ENCODE results near the gene PRKN.

PRKN gene

DNA sequence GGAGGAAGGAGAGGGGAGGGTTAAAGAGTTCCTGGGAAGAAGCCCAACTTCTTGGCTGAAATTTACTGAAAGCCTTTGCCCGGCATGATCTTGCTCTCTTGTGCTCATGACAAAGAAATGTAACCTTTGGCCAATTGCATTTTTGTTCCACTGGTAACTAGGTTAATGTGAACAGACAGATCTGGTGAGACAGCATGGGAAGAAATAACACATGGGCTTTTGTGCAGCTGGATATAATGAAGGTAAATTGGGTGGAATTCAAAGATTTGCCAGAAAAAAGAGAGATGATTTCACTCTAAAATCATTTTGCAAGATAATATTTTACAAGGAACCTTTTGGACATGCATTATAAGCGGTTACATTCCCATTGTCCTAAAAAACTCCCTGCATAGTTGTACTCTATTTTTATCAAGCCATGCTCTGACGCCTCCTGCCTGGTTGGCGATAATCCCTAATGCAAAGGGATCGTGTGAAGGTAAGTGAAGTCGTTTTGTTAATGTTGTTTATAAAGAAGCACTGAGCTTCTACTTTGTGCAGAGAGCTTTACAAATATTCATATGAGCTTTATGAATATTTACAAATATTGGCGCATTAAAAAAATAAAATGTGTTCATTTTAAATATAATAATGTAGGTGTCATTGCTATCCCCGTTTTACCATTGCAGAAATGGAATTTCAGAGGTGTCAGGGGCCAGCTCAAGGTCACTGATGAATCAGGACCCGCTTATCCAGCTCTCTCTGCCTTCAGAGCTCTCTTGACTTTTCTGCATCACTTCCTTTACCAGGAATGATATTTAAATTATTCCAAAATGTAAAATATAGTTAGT is 1292.4 kb downstream of the PRKN start:
- peak in 4 of 56 donors; percentile 12 to 42 (median 20) for DNase-seq

DNA sequence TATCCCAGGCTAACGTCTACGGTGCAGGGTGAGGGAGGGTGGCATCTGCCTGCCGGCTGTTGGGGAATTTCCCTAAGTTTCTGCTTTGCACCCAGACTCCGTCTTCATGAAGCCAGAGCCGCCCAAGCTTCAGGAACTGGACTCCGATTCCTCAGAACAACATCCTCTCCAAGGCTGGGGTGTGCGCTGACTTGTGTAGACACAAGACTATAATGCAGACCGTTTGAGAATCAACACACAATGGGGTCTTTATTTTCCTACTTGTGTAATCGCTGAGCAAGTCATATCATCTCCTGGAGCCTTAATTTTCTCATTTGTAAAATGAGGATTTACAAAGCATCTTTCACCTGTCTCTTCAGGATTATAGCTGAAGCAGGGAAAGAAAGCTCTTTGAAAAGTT is 1293.2 kb downstream of the PRKN start:
- peak in 16 of 56 donors; percentile 12 to 62 (median 21) for DNase-seq

DNA sequence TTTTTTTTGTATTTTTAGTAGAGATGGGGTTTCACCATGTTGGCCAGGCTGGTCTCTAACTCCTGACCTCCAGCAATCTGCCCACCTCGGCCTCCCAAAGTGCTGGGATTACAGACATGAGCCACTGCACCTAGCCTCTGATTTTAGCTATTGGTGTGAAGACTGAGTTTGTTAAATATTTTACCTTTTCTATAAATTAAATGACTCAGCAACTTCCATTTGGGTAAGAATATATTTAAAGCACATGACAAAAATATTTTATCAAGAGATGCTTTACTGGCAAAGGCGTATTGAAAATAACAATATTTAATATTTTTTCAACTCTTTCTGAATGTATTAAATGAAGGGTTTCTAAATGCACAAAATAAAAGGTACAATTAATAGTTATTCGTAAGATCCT is 1295.0 kb downstream of the PRKN start:
- DNase-seq: no peak

DNA sequence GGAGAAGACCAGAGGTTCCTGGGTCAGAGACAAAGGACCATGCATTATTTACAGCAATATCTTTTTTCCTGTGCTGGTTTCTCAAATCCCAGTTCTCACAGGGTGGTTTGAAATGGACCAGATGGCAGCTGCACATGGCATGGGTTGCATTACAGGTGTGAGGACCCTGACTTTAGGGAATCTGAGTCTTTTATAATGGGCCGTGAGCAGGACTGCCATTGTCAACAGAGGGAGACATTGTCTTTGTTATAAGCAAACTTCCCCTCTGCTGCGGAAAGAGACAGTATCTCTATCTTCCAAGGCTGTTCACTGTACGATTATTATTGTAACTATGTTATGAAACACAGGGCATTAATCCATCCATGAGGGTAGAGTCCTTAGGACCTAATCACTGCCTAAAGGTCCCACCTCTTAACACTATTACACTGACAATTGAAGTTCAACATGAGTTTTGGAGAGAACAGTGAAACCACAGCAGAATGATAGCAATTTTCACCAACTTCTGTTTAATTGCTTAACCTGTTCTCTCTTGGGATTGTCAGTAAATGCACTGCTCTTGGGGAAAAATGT is 1297.6 kb downstream of the PRKN start:
- no peak for DNase-seq

DNA sequence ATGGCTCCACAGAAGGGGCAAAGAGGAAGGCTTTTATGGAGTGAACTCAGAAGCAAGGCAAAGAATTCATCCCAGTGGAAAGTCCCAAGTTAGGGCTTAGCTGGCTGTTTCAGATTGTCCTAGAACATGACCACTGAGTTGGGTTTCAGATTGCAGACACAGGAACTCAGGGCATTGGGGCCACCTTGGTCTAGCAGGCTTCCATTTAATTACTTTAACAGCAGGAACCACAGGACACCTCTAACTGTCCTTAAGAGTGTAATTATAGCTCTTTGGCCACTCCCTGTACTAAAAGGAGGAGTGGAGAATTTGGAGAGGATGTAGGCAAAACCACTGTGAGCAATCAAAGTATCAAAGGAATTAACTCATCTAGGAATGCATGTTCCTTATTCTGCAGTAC is 1303.1 kb downstream of the PRKN start:
- DNase-seq: no peak

DNA sequence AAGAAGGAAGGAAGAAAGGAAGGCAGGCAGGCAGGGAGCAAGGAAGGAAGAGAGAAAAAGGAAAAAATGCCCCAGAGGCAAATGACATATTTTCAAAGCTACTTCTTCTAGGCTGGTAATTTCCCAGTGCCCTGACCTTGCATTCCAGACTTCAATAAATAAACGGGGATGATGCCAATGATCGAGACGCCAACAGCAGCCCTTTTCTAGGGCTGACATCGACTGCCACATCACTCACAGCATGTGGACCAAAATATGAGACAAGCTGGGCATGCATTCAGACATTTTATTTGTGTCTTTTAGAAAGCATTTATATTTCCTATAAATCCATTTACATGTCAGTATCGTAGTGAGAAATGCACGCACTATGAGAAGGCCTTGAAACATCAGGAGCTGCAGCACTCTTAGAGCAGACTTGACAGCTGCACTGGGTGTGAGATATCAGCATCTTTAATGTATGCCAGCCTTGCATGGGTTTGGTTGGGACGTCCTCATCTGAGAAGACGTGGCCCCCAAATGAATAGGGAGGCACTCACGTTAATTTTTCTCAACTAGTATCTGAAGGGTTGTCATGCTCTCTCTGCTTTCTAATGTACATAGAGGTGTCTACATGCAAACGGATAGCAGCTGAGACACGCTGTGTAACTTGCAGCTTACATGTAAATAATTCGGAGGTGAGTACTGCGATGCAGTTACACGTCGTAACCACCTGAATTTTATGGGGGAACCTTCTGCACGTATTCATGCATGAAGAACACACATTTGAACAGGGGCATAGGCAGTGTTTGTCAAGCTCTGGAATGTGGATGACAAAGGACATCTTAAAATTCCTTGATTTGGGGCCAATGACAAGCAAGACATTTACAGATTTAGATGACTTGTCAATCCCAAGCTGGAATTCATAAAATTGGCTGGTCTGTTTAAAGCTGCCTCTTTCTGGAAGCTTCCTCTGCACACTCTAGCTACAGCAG is 1304.6 kb downstream of the PRKN start:
- DNase-seq: no peak

DNA sequence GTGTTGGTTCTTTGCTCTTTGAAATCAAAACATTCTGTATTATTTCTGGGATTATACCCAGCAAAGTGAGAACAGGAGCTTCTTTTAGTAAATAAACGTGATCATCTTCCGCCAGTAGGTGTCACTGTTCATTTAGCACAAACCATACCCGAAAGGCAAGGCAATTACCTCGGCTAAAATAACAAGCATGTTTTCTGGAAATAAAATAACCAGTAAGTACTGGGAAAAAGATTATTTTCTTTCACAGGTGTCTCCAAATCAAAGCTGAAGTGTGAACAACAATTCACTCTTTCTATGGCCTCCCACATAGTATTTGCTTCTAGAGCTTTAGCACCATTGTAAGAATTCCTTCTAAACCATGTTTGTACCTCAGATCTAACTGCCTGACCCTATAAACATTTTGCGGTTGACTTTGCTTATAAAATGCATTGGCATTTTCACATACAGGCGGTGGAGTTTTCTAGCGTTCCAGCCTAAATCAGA is 1309.1 kb downstream of the PRKN start:
- peak in 19 of 56 donors; percentile 16 to 76 (median 30) for DNase-seq

DNA sequence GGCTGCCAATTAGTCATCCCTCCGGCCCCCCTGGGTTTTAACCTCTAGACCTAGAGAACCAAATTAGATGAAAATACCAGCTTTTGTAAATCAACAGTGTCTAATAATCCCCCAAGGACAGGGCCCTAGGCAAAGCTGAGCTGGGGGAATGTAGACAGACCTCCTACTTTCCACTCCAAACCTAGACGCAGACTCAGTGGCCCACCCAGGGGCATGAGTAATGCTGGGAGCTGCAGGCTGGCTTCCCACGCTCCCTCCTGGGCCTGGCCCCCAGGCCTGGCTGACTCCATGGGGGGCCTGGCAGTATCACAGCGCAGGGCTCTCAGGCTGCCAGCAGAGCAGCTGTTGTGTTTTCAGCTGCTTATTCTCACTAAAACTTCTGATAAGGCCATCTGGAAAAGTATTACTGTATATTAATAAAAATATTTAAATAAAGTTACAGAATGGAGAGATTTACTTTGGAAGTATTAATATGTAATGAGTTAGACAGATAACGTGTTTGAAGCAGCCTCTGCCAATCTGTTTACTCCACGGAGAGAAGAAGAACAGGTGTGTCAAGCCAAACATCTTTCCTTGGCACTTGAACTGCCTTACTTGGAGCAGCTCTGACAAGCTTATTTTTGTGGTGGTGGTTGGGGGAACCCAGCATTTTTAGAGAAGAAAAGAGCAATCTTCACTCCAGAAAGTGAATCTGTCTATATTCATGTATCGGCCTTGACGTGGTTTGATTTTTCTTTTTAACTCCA is 1309.7 kb downstream of the PRKN start:
- peak in 3 of 56 donors; percentile 15 to 26 (median 17) for DNase-seq

DNA sequence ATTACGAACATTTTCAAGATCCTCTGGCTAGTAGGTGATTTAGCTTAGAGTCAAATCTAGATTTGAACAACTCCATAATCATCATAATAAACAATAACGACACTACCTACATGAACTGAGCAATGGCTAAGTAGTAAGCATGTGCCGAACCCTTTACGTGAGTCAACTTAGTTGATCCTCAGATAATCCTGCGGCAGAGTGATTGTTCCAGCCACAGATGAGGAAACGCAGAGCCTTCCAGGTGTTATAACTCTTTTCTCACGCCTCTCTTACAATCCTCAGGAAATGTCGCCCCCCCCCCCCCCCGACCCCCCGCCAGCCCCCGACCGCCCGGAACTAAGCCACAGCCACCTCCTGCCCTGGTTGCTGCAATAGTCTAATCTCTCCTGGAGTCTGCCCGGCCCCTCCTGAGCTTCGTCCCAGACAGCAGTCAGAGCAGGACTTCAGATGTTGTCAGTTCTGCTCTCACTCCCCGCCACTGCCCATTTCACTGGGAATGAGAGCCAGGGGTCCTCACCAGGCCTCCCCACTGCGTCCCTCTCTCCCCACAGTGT is 1312.2 kb downstream of the PRKN start:
- no peak for DNase-seq

DNA sequence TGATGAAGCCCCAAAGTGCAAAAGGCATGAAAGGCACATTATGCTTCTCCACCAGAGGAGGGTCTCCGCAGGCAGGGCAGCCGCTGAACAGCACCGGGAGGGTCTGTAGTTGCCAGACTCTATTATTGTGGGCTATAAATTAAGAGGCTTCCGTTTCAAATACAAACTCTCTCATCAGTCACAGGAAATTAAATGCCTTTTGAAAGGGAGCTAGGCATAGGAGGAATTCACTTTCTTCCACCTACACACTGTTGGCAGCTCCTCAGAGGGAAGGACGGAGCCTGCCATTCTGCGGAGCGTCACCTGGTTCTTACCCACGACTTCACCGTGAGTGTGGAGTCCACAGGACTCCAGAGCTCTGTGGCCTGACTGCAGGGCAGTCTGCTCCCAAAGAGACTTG is 1312.9 kb downstream of the PRKN start:
- DNase-seq: no peak

DNA sequence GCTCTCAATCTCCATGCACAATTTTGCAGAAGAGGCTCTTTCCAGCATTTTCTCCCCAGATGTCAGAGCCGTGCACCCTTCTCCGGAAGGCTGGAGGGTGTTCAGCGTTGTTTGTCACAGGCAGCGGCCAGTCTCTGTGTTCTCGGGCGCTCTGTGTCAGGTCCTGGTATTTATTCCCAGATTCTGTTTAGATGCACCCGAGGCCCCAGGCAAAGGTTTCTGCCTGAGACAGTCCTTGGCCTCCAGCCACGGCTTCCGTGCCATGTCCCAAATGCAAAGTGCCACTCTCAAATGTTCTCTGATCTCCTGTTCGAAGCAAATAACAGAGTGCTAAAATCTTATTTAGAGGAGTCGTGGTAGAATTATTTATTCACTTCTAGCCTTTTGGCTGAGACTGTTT is 1313.4 kb downstream of the PRKN start:
- DNase-seq: peak in 7 of 56 donors; percentile 8 to 51 (median 23)

DNA sequence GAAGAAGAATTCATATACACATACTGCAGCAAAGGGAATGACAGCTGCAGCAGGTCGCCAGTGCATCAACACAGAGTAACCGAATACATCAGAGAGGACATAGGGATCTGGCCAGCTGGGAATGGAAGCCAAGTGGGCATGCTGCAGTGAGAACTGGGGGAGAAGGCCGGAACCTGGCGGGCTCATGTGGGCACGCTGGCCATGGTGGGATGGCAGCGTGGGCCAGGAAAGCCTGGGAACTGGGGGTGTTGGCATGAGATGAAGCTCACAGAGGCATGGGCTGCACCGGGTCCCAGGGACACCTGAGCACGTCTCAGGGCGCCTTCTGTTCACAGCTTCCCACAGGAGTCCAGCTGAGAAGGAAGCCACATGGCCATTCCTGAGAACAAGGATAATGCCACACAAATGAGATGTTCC is 1314.2 kb downstream of the PRKN start:
- peak in 2 of 56 donors; percentile 15 to 19 for DNase-seq

DNA sequence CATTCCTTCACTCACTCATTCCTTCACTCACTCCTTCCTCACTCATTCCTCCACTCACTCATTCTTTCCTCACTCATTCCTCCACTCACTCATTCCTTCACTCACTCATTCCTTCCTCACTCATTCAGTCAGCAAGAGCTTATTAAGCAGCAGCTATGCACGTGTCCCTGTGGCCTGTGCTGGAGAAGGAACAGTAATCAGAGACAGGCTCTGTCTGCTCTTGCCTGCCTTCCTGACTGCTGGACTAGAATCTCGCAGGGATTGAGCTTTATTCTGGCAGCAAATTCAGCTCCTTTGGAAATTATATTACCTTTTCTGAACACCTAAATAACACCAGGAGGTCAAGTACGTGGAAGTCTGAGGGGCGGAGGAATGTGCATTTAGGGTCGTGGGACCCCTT is 1314.8 kb downstream of the PRKN start:
- no peak for DNase-seq

DNA sequence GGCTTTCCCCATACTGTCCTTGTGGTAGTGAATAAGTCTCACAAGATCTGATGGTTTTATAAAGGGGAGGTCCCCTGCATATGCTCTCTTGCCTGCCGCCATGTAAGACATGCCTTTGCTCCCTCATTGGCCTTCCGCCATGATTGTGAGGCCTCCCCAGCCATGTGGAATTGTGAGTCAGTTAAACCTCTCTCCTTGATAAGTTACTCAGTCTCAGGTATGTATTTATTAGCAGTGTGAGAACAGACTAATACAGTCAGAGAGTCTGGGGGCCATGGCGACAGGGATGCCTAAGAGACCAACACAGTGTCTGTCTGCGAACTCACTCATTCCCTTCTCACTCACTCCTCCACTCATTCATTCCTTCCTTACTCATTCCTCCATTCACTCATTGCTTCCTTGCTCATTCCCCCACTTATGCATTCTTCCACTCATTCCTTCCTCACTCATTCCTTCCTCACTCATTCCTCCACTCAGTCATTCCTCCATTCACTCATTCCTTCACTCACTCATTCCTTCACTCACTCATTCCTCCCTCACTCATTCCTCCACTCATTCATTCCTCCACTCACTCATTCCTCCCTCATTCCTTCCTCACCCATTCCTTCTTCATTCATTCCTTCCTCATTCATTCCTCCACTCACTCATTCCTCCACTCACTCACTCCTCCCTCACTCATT is 1316.2 kb downstream of the PRKN start:
- no peak for DNase-seq

DNA sequence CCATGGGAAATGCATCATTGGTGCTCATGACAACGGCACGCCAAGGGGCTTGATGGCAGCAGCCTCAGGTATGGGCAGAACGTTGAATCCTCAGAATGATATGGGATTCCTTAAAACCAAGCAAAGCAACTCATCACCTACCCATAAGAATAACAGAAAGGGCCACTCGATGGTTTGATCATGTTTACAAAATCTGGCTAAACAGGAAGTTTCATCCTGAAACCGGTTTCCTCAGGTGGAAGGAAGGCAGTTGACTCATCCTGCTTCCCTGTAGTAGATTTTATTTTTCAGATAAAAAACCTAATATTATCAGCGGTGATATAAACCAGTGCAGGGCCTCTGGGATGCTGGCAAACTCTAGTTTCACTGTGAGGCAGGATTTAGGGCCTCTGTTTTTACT is 1316.8 kb downstream of the PRKN start:
- DNase-seq: no peak

DNA sequence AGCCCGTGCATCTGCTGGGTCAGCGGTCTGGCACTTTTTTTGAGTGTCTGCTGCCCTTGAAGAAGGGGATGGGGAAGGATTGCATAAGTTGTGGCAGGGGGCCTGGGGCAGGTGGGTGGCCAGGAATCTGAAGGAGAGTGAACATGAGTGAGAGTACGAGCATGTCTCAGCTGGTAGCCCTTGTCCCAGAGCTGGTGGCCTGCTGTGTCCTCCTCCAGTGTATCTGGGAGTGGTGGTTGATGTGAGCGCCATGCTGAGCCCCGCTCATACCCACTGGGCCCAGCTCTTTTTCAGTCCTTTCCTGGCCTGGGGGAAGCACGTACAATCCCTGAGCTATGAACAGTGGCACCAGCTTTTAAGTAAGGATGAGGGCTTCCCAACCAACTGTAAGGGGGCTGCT is 1317.5 kb downstream of the PRKN start:
- no peak for DNase-seq

DNA sequence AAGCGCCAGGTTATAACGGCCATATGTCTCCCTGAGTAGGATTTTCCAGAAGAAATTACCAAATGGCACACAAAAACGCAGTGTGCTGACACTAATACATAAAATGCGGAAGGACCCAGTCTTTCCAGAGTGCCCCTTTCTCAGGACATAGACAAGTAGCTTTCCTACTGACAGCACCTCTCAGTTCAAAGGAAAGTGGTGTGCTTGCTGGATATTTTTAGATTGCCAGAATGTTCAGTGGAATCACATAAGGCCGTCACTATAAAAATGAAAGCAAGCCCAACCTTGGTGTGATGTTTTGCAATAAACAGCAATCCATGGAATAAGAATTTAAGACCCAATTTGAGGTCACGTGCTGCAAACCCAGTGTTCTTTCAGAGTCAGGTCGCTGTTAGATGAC is 1318.2 kb downstream of the PRKN start:
- DNase-seq: no peak

DNA sequence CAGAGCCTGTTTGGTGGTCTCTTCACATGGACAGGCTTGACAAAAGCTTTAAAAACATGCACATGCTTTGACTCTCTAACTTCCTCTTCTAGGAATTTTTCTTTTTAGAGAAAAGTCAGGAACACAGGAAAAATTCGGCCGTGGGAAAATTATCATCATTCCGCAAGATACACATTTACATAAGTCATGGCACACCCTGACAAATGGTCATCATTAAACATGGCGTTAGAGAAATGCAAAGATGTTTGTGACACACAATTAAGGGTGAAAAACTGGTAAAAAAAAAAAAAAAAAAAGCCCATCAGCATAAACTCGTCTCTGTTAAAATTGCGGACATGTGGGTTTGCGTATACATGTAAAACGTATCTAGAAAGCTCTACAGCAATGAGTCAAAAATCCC is 1319.5 kb downstream of the PRKN start:
- DNase-seq: no peak

DNA sequence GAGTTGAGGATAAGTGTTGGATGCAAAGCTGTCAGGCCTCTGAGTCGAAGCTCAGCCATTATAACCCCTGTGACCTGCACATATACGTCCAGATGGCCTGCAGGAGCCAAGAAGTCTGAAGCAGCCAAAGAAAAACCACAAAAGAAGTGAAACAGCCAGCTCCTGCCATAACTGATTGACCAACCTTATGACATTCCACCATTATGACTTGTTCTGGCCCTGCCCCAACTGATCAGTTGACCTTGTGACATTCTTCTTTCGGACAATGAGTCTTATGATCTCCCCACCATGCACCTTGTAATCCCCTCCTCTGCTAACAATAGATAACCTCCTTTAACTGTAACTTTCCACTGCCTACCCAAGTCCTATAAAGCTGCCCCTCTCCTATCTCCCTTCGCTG is 1320.0 kb downstream of the PRKN start:
- peak in 1 of 56 donors; percentile 12 for DNase-seq

DNA sequence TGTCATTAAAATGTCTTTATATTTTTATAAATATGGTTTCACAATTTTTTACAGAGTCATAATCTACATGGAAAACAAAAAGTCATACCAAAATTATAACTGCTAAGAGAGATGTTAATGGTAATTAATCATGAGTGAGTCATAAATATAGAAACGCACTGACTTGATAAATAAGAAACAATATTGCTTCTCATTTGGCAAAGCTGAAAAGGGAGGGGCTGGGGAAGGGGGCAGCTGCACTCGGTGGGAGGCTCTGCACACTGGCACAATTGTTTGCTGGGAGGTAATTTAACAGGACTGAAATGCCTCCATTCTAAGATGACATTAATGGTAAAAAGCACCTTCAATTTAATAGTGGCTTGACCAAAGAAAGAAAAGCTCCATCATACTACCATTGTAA is 1320.5 kb downstream of the PRKN start:
- DNase-seq: no peak
